HEK293 (cell line): ENCODE data around the gene BCL2.

Experiments
- CTCF ChIA-PET: fragments of 350-600 bp; formaldehyde crosslinking; extraction: SDS; loops from one replicate; lab custom pipeline; 2021; ENCODE audit warnings: antibody characterized with exemption; lab: Yijun Ruan, JAX
- POLR2A ChIA-PET: fragments of 300-600 bp; formaldehyde crosslinking; extraction: SDS; loops from one replicate; lab custom pipeline; 2020; ENCODE audit warnings: antibody characterized with exemption, inconsistent platforms; lab: Yijun Ruan, JAX
- H3K27ac ChIP-seq: fragments of 200-500 bp; sonication (Bioruptor generic); 2 replicates; pipeline ENCODE4 v1.5.1; 2014; ENCODE audit warnings: low read depth, low read length, control low read depth, inconsistent platforms; ENCODE audit errors: extremely low read depth
- H3K36me3 ChIP-seq, 2 experiments: fragments of 200-500 bp in 1 of 2; sonication (Bioruptor generic) in 1 of 2; 1 replicate in 1 of 2; 2 replicates in 1 of 2; pipeline ENCODE4 v1.5.1; 2014 to 2017; ENCODE audit warnings: inconsistent platforms in 2 of 2, low read length in 2 of 2; ENCODE audit not compliant: control insufficient read depth in 2 of 2, insufficient read depth in 1 of 2
- H3K4me1 ChIP-seq: fragments of 200-500 bp; sonication (Bioruptor generic); 2 replicates; pipeline ENCODE4 v1.5.1; 2014; ENCODE audit warnings: mild to moderate bottlenecking, low read length, inconsistent platforms; ENCODE audit not compliant: control insufficient read depth, insufficient read depth
- H3K4me3 ChIP-seq: 2 replicates; pipeline ENCODE4 v1.5.1; 2011; ENCODE audit warnings: low read depth, mild to moderate bottlenecking, control low read depth, low read length, moderate library complexity
- H3K9me3 ChIP-seq: fragments of 200-500 bp; sonication (Bioruptor generic); 2 replicates; pipeline ENCODE4 v1.5.1; 2014; ENCODE audit warnings: low read depth, low read length, inconsistent platforms; ENCODE audit not compliant: control insufficient read depth, insufficient read depth
- BCL11A ChIP-seq: fragments of 450-650 bp; formaldehyde crosslinking; IDR thresholded peaks from 2 replicates; pipeline ENCODE4 v1.5.1; 2016; ENCODE audit warnings: low read depth, missing biosample characterization, missing genetic modification characterization
- HOXC10 ChIP-seq: sonication (generic); formaldehyde crosslinking; IDR thresholded peaks from 2 replicates; pipeline ENCODE4 v1.8.1; 2023; ENCODE audit warnings: mild to moderate bottlenecking, missing genetic modification reagents
- KLF1 ChIP-seq: fragments of 450-650 bp; formaldehyde crosslinking; IDR thresholded peaks from 2 replicates; pipeline ENCODE4 v1.5.1; 2016; ENCODE audit warnings: missing biosample characterization, missing genetic modification characterization
- OSR2 ChIP-seq: fragments of 450-650 bp; formaldehyde crosslinking; IDR thresholded peaks from 2 replicates; pipeline ENCODE4 v1.5.1; 2016; ENCODE audit warnings: missing biosample characterization, missing genetic modification characterization
- SCRT2 ChIP-seq: fragments of 450-650 bp; formaldehyde crosslinking; IDR thresholded peaks from 2 replicates; pipeline ENCODE4 v1.5.1; 2016; ENCODE audit warnings: missing biosample characterization, missing genetic modification characterization
- TRIM28 ChIP-seq: IDR thresholded peaks from 2 replicates; pipeline ENCODE4 v1.6.1; 2011; ENCODE audit warnings: low read length, control low read depth, borderline replicate concordance
- ZBTB8A ChIP-seq: fragments of 450-650 bp; formaldehyde crosslinking; IDR thresholded peaks from 2 replicates; pipeline ENCODE4 v1.5.1; 2016; ENCODE audit warnings: missing biosample characterization, missing genetic modification characterization
- ZFP3 ChIP-seq: fragments of 450-650 bp; formaldehyde crosslinking; IDR thresholded peaks from 2 replicates; pipeline ENCODE4 v1.5.1; 2016; ENCODE audit warnings: low read depth, missing biosample characterization, missing genetic modification characterization
- ZFP41 ChIP-seq: fragments of 450-650 bp; formaldehyde crosslinking; IDR thresholded peaks from 2 replicates; pipeline ENCODE4 v1.5.1; 2016; ENCODE audit warnings: missing biosample characterization, missing genetic modification characterization, borderline replicate concordance
- ZNF132 ChIP-seq: fragments of 450-650 bp; formaldehyde crosslinking; IDR thresholded peaks from 2 replicates; pipeline ENCODE4 v1.5.1; 2017; ENCODE audit warnings: missing biosample characterization, missing genetic modification characterization, borderline replicate concordance
- ZNF18 ChIP-seq: fragments of 450-650 bp; formaldehyde crosslinking; IDR thresholded peaks from 2 replicates; pipeline ENCODE4 v1.5.1; 2016; ENCODE audit warnings: missing biosample characterization, missing genetic modification characterization
- ZNF335 ChIP-seq: fragments of 450-650 bp; formaldehyde crosslinking; conservative IDR thresholded peaks from 2 replicates; pipeline ENCODE4 v1.5.1; 2016; ENCODE audit warnings: missing biosample characterization, missing genetic modification characterization
- ZNF341 ChIP-seq: fragments of 450-650 bp; formaldehyde crosslinking; IDR thresholded peaks from 2 replicates; pipeline ENCODE4; 2016; ENCODE audit warnings: low read depth, missing biosample characterization, missing genetic modification characterization
- ZNF362 ChIP-seq: fragments of 450-650 bp; formaldehyde crosslinking; IDR thresholded peaks from 2 replicates; pipeline ENCODE4 v1.5.1; 2016; ENCODE audit warnings: missing biosample characterization, missing genetic modification characterization
- ZNF366 ChIP-seq: fragments of 450-650 bp; formaldehyde crosslinking; conservative IDR thresholded peaks from 2 replicates; pipeline ENCODE4 v1.5.1; 2016; ENCODE audit warnings: missing biosample characterization, missing genetic modification characterization
- ZNF549 ChIP-seq: fragments of 450-650 bp; IDR thresholded peaks from 2 replicates; pipeline ENCODE4 v1.5.1; 2018; ENCODE audit warnings: missing biosample characterization, missing genetic modification characterization, mild to moderate bottlenecking, inconsistent platforms, moderate library complexity
- ZNF555 ChIP-seq: fragments of 450-650 bp; formaldehyde crosslinking; conservative IDR thresholded peaks from 2 replicates; pipeline ENCODE4 v1.5.1; 2017; ENCODE audit warnings: missing biosample characterization, mild to moderate bottlenecking, missing genetic modification characterization, inconsistent platforms
- ZNF610 ChIP-seq: fragments of 450-650 bp; formaldehyde crosslinking; IDR thresholded peaks from 2 replicates; pipeline ENCODE4 v1.5.1; 2016; ENCODE audit warnings: missing biosample characterization, missing genetic modification characterization, borderline replicate concordance
- ZNF624 ChIP-seq: fragments of 450-650 bp; formaldehyde crosslinking; IDR thresholded peaks from 2 replicates; pipeline ENCODE4 v1.5.1; 2017; ENCODE audit warnings: missing biosample characterization, missing genetic modification characterization
- ZNF629 ChIP-seq: fragments of 450-650 bp; formaldehyde crosslinking; IDR thresholded peaks from 2 replicates; pipeline ENCODE4 v1.5.1; 2017; ENCODE audit warnings: missing biosample characterization, missing genetic modification characterization
- ZNF768 ChIP-seq: fragments of 450-650 bp; formaldehyde crosslinking; IDR thresholded peaks from 2 replicates; pipeline ENCODE4 v1.5.1; 2018; ENCODE audit warnings: missing biosample characterization, mild to moderate bottlenecking, missing genetic modification characterization
- ZNF791 ChIP-seq: fragments of 450-650 bp; formaldehyde crosslinking; IDR thresholded peaks from 2 replicates; pipeline ENCODE4 v1.5.1; 2016; ENCODE audit warnings: missing biosample characterization, missing genetic modification characterization
- ZNF843 ChIP-seq: fragments of 450-650 bp; formaldehyde crosslinking; IDR thresholded peaks from 2 replicates; pipeline ENCODE4 v1.5.1; 2016; ENCODE audit warnings: missing biosample characterization, missing genetic modification characterization
- ZSCAN30 ChIP-seq: fragments of 450-650 bp; IDR thresholded peaks from 2 replicates; pipeline ENCODE4 v1.5.1; 2018; ENCODE audit warnings: missing biosample characterization, mild to moderate bottlenecking, missing genetic modification characterization, moderate library complexity

BCL2 gene

GRCh38 chr18:63317982-63318888, 1.3 kb downstream of the BCL2 start (continued):
- TF ChIP-seq ZNF132 (no peak), HOXC10 (CRISPR knock-in tag) (no peak), ZNF555 (tag by site-specific recombination) (no peak), ZNF549 (tag by site-specific recombination) (no peak), ZNF18 (peak; percentile 45; the same call in 1 of the 2 replicates), ZNF610 (0 out of 2 replicates have a peak, but pooled peaks have one; percentile 31), TRIM28 (no peak), ZNF791 (tag by site-specific recombination) (no peak)
- TF ChIP-seq, all 188 proteins: peak for 36

GRCh38 chr18:63317556-63317946, 2.0 kb downstream of the BCL2 start:
- TF ChIP-seq ZNF768 (tag by site-specific recombination) (no peak), ZSCAN30 (tag by site-specific recombination) (no peak), BCL11A (tag by site-specific recombination) (no peak), KLF1 (tag by site-specific recombination) (no peak), ZNF341 (tag by site-specific recombination) (peak; percentile 43; the same call in 1 of the 2 replicates), ZBTB8A (tag by site-specific recombination) (no peak), ZNF335 (tag by site-specific recombination) (peak; percentile 11; the same call in 1 of the 2 replicates), TRIM28 (no peak), ZFP41 (tag by site-specific recombination) (no peak), SCRT2 (tag by site-specific recombination) (no peak)
- ChIA-PET POLR2A (no interaction called here), CTCF (interaction anchor here (0.6 to 3.2 kb wide), 22 partner anchors 9 to 1982 kb away, joined by 3 to 23 read pairs (median 4); no protein-coding TSS in a partner anchor)
- Histone ChIP-seq H3K36me3 (no peaks in the 10 kb centered on the region), H3K4me1 (peaks cover 23% of the 10 kb centered on the region; the same call in 1 of the 2 replicates), H3K27ac (no peak overlapping the region; the same call in 1 of the 2 replicates), H3K4me3 (no peak overlapping the region), H3K9me3 (no peaks in the 10 kb centered on the region)

GRCh38 chr18:63316612-63317555, 2.7 kb downstream of the BCL2 start:
- POLR2A ChIA-PET, result no interaction called here
- Histone ChIP-seq H3K27ac (no peak overlapping the region; the same call in 1 of the 2 replicates), H3K9me3 (no peaks in the 10 kb centered on the region), H3K4me3 (no peak overlapping the region), H3K4me1 (peaks cover 23% of the 10 kb centered on the region; the same call in 1 of the 2 replicates), H3K36me3 (no peaks in the 10 kb centered on the region)
- CTCF ChIA-PET, result interaction anchor here (0.6 to 3.2 kb wide), 19 partner anchors 8 to 307 kb away, joined by 3 to 23 read pairs (median 4); no protein-coding TSS in a partner anchor
- TF ChIP-seq ZNF624 (tag by site-specific recombination), result no peak
- 0 out of 2 replicates have a peak, but pooled peaks have one; percentile 24 for TF ChIP-seq ZNF362 (tag by site-specific recombination)
- TF ChIP-seq ZNF18, result peak; percentile 56; the same call in 1 of the 2 replicates
- TF ChIP-seq ZNF843 (tag by site-specific recombination), result peak; percentile 58; the same call in 1 of the 2 replicates
- TF ChIP-seq ZFP3 (tag by site-specific recombination), result no peak
- no peak for TF ChIP-seq ZNF791 (tag by site-specific recombination)
- TF ChIP-seq ZNF629 (tag by site-specific recombination), result no peak
- TF ChIP-seq ZNF366 (tag by site-specific recombination), result 0 out of 2 replicates have a peak, but pooled peaks have one; percentile 42
- peak; percentile 42 for TF ChIP-seq ZNF335 (tag by site-specific recombination)
- TF ChIP-seq OSR2, result peak; percentile 87
